Uterus (tissue), 4 donors: Measurements from ENCODE around the gene SLFN14. TPM values are rescaled to one million over a fixed set of nuclear protein-coding genes. Genes with fewer than 3 reads are reported as not detected.
A peak's percentile ranks its signal among the peaks of the same experiment; 100 is the strongest.

Source experiments
- DNase-seq, 2 donors: peaks; one replicate each; pipeline ENCODE4 v3.0.0-alpha.2; 2019 to 2020
- H3K27ac ChIP-seq, 2 donors: fragments of 200-600 bp; sonication (generic); 1 replicate in 1 of 2; 2 replicates in 1 of 2; pipeline ENCODE4 v1.5.1; 2016 to 2018
- H3K27me3 ChIP-seq, 2 donors: fragments of 200-600 bp; sonication (generic); one replicate each; pipeline ENCODE4 v1.5.1; 2018 to 2019; ENCODE audit warnings: control low read depth in 1 of 2
- H3K36me3 ChIP-seq, 2 donors: fragments of 200-600 bp; sonication (generic); one replicate each; pipeline ENCODE4 v1.5.1; 2019; ENCODE audit warnings: control low read depth in 1 of 2
- H3K4me1 ChIP-seq, 2 donors: fragments of 200-600 bp; sonication (generic); one replicate each; pipeline ENCODE4 v1.5.1; 2018 to 2019; ENCODE audit warnings: control low read depth in 1 of 2
- H3K4me3 ChIP-seq, 2 donors: fragments of 200-600 bp; sonication (generic); 1 replicate in 1 of 2; 2 replicates in 1 of 2; pipeline ENCODE4 v1.5.1; 2018 to 2019; ENCODE audit warnings: mild to moderate bottlenecking in 1 of 2
- H3K9me3 ChIP-seq, 2 donors: fragments of 200-600 bp; sonication (generic); one replicate each; pipeline ENCODE4 v1.5.1; 2019; ENCODE audit warnings: control low read depth in 1 of 2
- POLR2A ChIP-seq, 2 donors: fragments of 450-650 bp; IDR thresholded peaks; one replicate each; pipeline ENCODE4 v1.6.1; 2016; ENCODE audit warnings: antibody characterized with exemption in 2 of 2, mild to moderate bottlenecking in 1 of 2, moderate library complexity in 1 of 2
- intact Hi-C: fragments of 100-400 bp; cut with DNase I; formaldehyde crosslinking; loops from one replicate; pipeline ENCODE4 v1.15.1; 2023; ENCODE audit warnings: low total_unique reads
- total RNA-seq, 4 donors: library from RNA; depleted of rRNA in 3 of 4; stranded (reverse); fragments of >200 nt in 3 of 4; gene quantifications; one replicate each; pipeline versions ENCODE4 v1.1.0 to v1.2.4, GENCODE V29; 2014 to 2023
- TF ChIP-seq, protein P1 (sequence below), 4 experiments: fragments of 200-600 bp in 2 of 4; fragments of 450-650 bp in 2 of 4; sonication (generic) in 2 of 4; IDR thresholded peaks; one replicate each; pipeline ENCODE4 v1.5.1; 2016 to 2019; ENCODE audit warnings: antibody characterized with exemption in 4 of 4, mild to moderate bottlenecking in 2 of 4, moderate library complexity in 1 of 4
- donor health status: DM: yes; HTN: yes; CAD: no.

SLFN14 gene
- total RNA-seq, 4 donors from 2014 or later = 0.76 TPM; not detected in 3

- H3K4me3 ChIP-seq = no peak overlapping the region
- TF ChIP-seq, protein P1, sequence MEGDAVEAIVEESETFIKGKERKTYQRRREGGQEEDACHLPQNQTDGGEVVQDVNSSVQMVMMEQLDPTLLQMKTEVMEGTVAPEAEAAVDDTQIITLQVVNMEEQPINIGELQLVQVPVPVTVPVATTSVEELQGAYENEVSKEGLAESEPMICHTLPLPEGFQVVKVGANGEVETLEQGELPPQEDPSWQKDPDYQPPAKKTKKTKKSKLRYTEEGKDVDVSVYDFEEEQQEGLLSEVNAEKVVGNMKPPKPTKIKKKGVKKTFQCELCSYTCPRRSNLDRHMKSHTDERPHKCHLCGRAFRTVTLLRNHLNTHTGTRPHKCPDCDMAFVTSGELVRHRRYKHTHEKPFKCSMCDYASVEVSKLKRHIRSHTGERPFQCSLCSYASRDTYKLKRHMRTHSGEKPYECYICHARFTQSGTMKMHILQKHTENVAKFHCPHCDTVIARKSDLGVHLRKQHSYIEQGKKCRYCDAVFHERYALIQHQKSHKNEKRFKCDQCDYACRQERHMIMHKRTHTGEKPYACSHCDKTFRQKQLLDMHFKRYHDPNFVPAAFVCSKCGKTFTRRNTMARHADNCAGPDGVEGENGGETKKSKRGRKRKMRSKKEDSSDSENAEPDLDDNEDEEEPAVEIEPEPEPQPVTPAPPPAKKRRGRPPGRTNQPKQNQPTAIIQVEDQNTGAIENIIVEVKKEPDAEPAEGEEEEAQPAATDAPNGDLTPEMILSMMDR (IDR thresholded peaks at IDR 0.05) = no peak
- no peak for TF ChIP-seq POLR2A (IDR thresholded peaks at IDR 0.05)
- H3K27ac ChIP-seq = no peak overlapping the region
- no peaks in the 10 kb centered on the region for H3K9me3 ChIP-seq
- H3K36me3 ChIP-seq = no peaks in the 10 kb centered on the region
- no peaks in the 10 kb centered on the region for H3K4me1 ChIP-seq
- no peaks in the 10 kb centered on the region for H3K27me3 ChIP-seq
- DNase-seq = no peak
- intact Hi-C loops = no loop called here
Measured at GRCh38 chr17:35545150-35545549, 15.5 kb downstream of the SLFN14 start.

- Histone ChIP-seq H3K27ac (no peak overlapping the region), H3K9me3 (no peaks in the 10 kb centered on the region), H3K27me3 (no peaks in the 10 kb centered on the region), H3K4me3 (no peak overlapping the region), H3K4me1 (no peaks in the 10 kb centered on the region), H3K36me3 (no peaks in the 10 kb centered on the region)
- DNase-seq = no peak
- TF ChIP-seq, protein P1 (IDR thresholded peaks at IDR 0.05) = no peak
- no peak for TF ChIP-seq POLR2A (IDR thresholded peaks at IDR 0.05)
- intact Hi-C loops = no loop called here
Measured at GRCh38 chr17:35543856-35544255, 16.8 kb downstream of the SLFN14 start.

- intact Hi-C loops = no loop called here
Measured at GRCh38 chr17:35542990-35543389, 17.6 kb downstream of the SLFN14 start.

GRCh38 chr17:35541434-35541833 is 19.2 kb downstream of the SLFN14 start:
- H3K36me3 ChIP-seq = no peaks in the 10 kb centered on the region
- H3K9me3 ChIP-seq = no peaks in the 10 kb centered on the region
- TF ChIP-seq POLR2A (IDR thresholded peaks at IDR 0.05) = no peak
- TF ChIP-seq, protein P1 (IDR thresholded peaks at IDR 0.05) = no peak
- DNase-seq = no peak
- H3K4me1 ChIP-seq = no peaks in the 10 kb centered on the region
- H3K4me3 ChIP-seq = no peak overlapping the region
- intact Hi-C loops = no loop called here
- H3K27ac ChIP-seq = peak overlapping the region; percentile 55 to 66
- H3K27me3 ChIP-seq = no peaks in the 10 kb centered on the region

More at GRCh38 chr17:35542990-35543389, 17.6 kb downstream of the SLFN14 start:
- no peak for DNase-seq
- Histone ChIP-seq H3K36me3 (no peaks in the 10 kb centered on the region), H3K9me3 (no peaks in the 10 kb centered on the region), H3K4me1 (no peaks in the 10 kb centered on the region), H3K27ac (no peak overlapping the region), H3K4me3 (no peak overlapping the region), H3K27me3 (no peaks in the 10 kb centered on the region)
- TF ChIP-seq, protein P1 (IDR thresholded peaks at IDR 0.05) = no peak
- TF ChIP-seq POLR2A (IDR thresholded peaks at IDR 0.05) = no peak

- DNase-seq = peak in 1 of 2 donors; percentile 30
- Histone ChIP-seq H3K4me1 (no peaks in the 10 kb centered on the region), H3K4me3 (peak overlapping the region in 1 of 2 donors; percentile 27), H3K36me3 (no peaks in the 10 kb centered on the region), H3K27ac (peak overlapping the region; percentile 55 to 66), H3K27me3 (no peaks in the 10 kb centered on the region), H3K9me3 (no peaks in the 10 kb centered on the region)
- intact Hi-C loops = no loop called here
- TF ChIP-seq POLR2A (IDR thresholded peaks at IDR 0.05) = no peak
- TF ChIP-seq, protein P1 (IDR thresholded peaks at IDR 0.05) = no peak
Measured at GRCh38 chr17:35540589-35541404, 19.8 kb downstream of the SLFN14 start.
